ENCODE results near the gene CDKAL1. TPM values are rescaled to one million over a fixed set of nuclear protein-coding genes. Genes with fewer than 3 reads are reported as not detected.

CDKAL1 gene
- total and polyA plus RNA-seq, 2 donors (not counting 3 experiments of a cell fraction or from before 2014, with no cell fraction given), result 6.1 to 20.5 TPM

DNA sequence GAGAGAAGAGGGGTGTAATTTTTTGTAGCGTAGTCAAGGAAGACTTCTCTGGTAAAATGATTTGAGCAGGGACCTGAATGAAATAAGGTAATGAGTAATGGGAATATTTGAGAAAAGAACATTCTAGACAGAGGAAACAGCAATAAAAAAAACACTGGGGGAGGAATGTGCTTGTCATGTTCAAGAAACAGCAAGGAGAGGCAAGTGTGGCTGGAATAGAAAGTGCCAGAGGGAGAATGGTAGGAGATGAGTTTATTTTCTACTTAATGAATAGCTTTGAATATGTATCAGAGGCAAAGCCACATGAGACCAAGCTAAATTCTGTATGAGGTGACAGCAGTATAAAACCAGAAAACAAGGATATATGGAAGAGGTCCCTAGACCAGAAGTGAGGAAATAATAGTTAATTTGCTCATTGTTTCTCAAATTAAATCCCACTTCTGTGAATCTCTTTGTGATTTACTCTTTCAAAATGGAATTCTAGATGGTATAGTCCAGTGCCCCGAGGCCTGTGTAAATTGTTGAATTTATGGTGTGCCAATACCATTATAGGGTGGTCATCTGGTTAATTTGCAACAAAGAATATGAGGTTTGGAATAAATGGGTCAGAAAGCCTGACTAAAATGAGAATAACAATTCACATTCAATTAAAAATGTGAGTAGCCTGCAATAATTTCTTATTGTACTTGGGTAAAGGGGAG lies 170.2 kb downstream of the CDKAL1 start:
- DNase-seq (ENCODE audit: low read depth, low spot score) (peak; percentile 6), FAIRE-seq (no peak)
- BruUV-seq (replicated peaks), result no TSS peak
- Histone ChIP-seq H3K79me2 (ENCODE audit: control insufficient read depth, insufficient read depth, low read length) (peaks cover 2% of the 10 kb centered on the region), H3K27me3 (ENCODE audit: control insufficient read depth in 2 of 2, insufficient read depth in 2 of 2, low read length in 2 of 2) (no peaks in the 10 kb centered on the region), H3K9me1 (replicated peaks; ENCODE audit: control insufficient read depth, extremely low read depth, insufficient read depth, low read length) (peaks cover under 1% of the 10 kb centered on the region), H3K4me2 (ENCODE audit: insufficient read depth, low read length) (no peak overlapping the region), H3K4me3 (replicated peaks in 1 of 3; ENCODE audit: insufficient read depth in 1 of 3, low read depth in 1 of 3, low read length in 3 of 3) (no peak overlapping the region), H3K36me3 (ENCODE audit: control insufficient read depth in 2 of 2, extremely low read depth in 1 of 2, insufficient read depth in 2 of 2, low read length in 2 of 2) (no peaks in the 10 kb centered on the region), H2AFZ (ENCODE audit: low read depth, low read length) (no peak overlapping the region), H3K4me1 (ENCODE audit: control insufficient read depth, extremely low read depth, insufficient read depth, low read length) (peaks cover 1% of the 10 kb centered on the region), H3K27ac (ENCODE audit: insufficient read depth, low read depth, low read length) (no peak overlapping the region), H3K9me3 (replicated peaks; ENCODE audit: control insufficient read depth, insufficient read depth, low read length) (no peaks in the 10 kb centered on the region), H4K20me1 (replicated peaks; ENCODE audit: control insufficient read depth, extremely low read depth, insufficient read depth, low read length) (no peaks in the 10 kb centered on the region), H3K9ac (replicated peaks; ENCODE audit: extremely low read depth, insufficient read depth, low read length) (no peak overlapping the region)
- POLR2A ChIA-PET, result no interaction called here
- dilution Hi-C loops (cut with MboI; ENCODE audit: extremely low pct_ligation_motif_present, low sequenced_read_pairs) (no loop called here), intact Hi-C loops (cut with micrococcal nuclease) (no loop called here)
- TF ChIP-seq POLR2AphosphoS5 (IDR thresholded peaks at IDR 0.05; ENCODE audit: insufficient read depth, low read depth, low read length) (no peak), FOS (IDR thresholded peaks at IDR 0.05; ENCODE audit: borderline replicate concordance, insufficient read depth, low read length) (no peak), POLR2A (IDR thresholded peaks at IDR 0.05; ENCODE audit: low read depth, low read length) (no peak), GATA2 (IDR thresholded peaks at IDR 0.05; ENCODE audit: insufficient read depth, insufficient read length, low read depth, low read length) (no peak), JUN (IDR thresholded peaks at IDR 0.05; ENCODE audit: borderline replicate concordance, insufficient read depth, insufficient read length, low read depth) (no peak), EZH2 (IDR thresholded peaks at IDR 0.05; ENCODE audit: borderline replicate concordance, low read depth, low read length, severe bottlenecking) (no peak), MYC (IDR thresholded peaks at IDR 0.05; ENCODE audit: low read depth, low read length) (no peak)
- TF ChIP-seq, protein P1, sequence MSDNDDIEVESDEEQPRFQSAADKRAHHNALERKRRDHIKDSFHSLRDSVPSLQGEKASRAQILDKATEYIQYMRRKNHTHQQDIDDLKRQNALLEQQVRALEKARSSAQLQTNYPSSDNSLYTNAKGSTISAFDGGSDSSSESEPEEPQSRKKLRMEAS (IDR thresholded peaks at IDR 0.05; ENCODE audit: insufficient read depth, insufficient read length), result no peak
- TF ChIP-seq, protein P2, sequence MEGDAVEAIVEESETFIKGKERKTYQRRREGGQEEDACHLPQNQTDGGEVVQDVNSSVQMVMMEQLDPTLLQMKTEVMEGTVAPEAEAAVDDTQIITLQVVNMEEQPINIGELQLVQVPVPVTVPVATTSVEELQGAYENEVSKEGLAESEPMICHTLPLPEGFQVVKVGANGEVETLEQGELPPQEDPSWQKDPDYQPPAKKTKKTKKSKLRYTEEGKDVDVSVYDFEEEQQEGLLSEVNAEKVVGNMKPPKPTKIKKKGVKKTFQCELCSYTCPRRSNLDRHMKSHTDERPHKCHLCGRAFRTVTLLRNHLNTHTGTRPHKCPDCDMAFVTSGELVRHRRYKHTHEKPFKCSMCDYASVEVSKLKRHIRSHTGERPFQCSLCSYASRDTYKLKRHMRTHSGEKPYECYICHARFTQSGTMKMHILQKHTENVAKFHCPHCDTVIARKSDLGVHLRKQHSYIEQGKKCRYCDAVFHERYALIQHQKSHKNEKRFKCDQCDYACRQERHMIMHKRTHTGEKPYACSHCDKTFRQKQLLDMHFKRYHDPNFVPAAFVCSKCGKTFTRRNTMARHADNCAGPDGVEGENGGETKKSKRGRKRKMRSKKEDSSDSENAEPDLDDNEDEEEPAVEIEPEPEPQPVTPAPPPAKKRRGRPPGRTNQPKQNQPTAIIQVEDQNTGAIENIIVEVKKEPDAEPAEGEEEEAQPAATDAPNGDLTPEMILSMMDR (IDR thresholded peaks at IDR 0.05; ENCODE audit: extremely low read depth in 1 of 2, insufficient read depth in 1 of 2, low read depth in 1 of 2, low read length in 2 of 2), result no peak
- CTCF ChIA-PET, result interaction anchor here (1.2 kb wide), 1 partner anchor 10 kb away, joined by 4 read pairs; no protein-coding TSS in a partner anchor
